Fibroblast of lung (primary cell): ENCODE results near the gene RNASE13. TPM values are rescaled to one million over a fixed set of nuclear protein-coding genes. Genes with fewer than 3 reads are reported as not detected.

Source experiments
- DNase-seq, 2 donors: peaks; one replicate each; pipeline versions ENCODE4 v3.0.0 to v3.0.0-alpha.2; 2010; ENCODE audit warnings: low read depth in 2 of 2
- H2AFZ ChIP-seq: 2 replicates; pipeline ENCODE4 v1.5.1; 2012; ENCODE audit warnings: low read length, control low read depth, inconsistent platforms
- H3K27ac ChIP-seq: 2 replicates; pipeline ENCODE4 v1.5.1; 2011; ENCODE audit warnings: low read length, control low read depth; ENCODE audit not compliant: insufficient read depth
- H3K27me3 ChIP-seq: 2 replicates; pipeline ENCODE4 v1.5.1; 2011; ENCODE audit warnings: mild to moderate bottlenecking, low read length; ENCODE audit not compliant: control insufficient read depth, insufficient read depth
- H3K36me3 ChIP-seq: 2 replicates; pipeline ENCODE4 v1.5.1; 2011; ENCODE audit warnings: low read length; ENCODE audit not compliant: control insufficient read depth, insufficient read depth
- H3K4me1 ChIP-seq: 2 replicates; pipeline ENCODE4 v1.5.1; 2011; ENCODE audit warnings: low read length; ENCODE audit not compliant: control insufficient read depth, insufficient read depth; ENCODE audit errors: extremely low read depth
- H3K4me2 ChIP-seq: 2 replicates; pipeline ENCODE4 v1.5.1; 2011; ENCODE audit warnings: low read length, control low read depth; ENCODE audit not compliant: insufficient read depth; ENCODE audit errors: extremely low read depth
- H3K4me3 ChIP-seq, 4 experiments: fragments of 200-600 bp in 1 of 4; sonication (generic) in 1 of 4; replicated peaks in 1 of 4; 2 replicates each; pipeline ENCODE4 v1.5.1; 2011 to 2016; ENCODE audit warnings: low read length in 4 of 4, low read depth in 3 of 4, mild to moderate bottlenecking in 3 of 4, control low read depth in 2 of 4, inconsistent platforms in 1 of 4, mixed read lengths in 1 of 4; ENCODE audit not compliant: insufficient read depth in 1 of 4; ENCODE audit errors: control extremely low read depth in 1 of 4
- H3K79me2 ChIP-seq: 2 replicates; pipeline ENCODE4 v1.5.1; 2012; ENCODE audit warnings: mild to moderate bottlenecking, low read length, inconsistent platforms; ENCODE audit not compliant: control insufficient read depth, insufficient read depth
- H3K9ac ChIP-seq: 2 replicates; pipeline ENCODE4 v1.5.1; 2011; ENCODE audit warnings: mild to moderate bottlenecking, low read length, control low read depth; ENCODE audit not compliant: insufficient read depth
- H3K9me3 ChIP-seq: 2 replicates; pipeline ENCODE4 v1.5.1; 2012; ENCODE audit warnings: low read depth, low read length; ENCODE audit not compliant: control insufficient read depth, insufficient read depth
- H4K20me1 ChIP-seq: 2 replicates; pipeline ENCODE4 v1.5.1; 2011; ENCODE audit warnings: low read length; ENCODE audit not compliant: control insufficient read depth, insufficient read depth; ENCODE audit errors: extremely low read depth
- EZH2 ChIP-seq: IDR thresholded peaks from 2 replicates; pipeline ENCODE4 v1.5.1; 2012; ENCODE audit warnings: low read length, control low read depth, mild to moderate bottlenecking; ENCODE audit errors: missing control alignments
- polyA plus RNA-seq, 2 donors: library from polyadenylated mRNA; depleted of rRNA in 1 of 2; stranded (reverse) in 1 of 2; unstranded in 1 of 2; fragments of >200 nt; gene quantifications; 2 replicates each; pipeline ENCODE4 v1.2.1, GENCODE V29; 2011 to 2012; ENCODE audit warnings: missing spikeins in 1 of 2
- total RNA-seq: library from RNA; depleted of rRNA; stranded (reverse); fragments of >200 nt; gene quantifications from 2 replicates; pipeline ENCODE4 v1.2.1, GENCODE V29; 2014
- TF ChIP-seq, protein P1 (sequence below), 2 donors: IDR thresholded peaks in 1 of 2; conservative IDR thresholded peaks in 1 of 2; 1 replicate in 1 of 2; 2 replicates in 1 of 2; pipeline ENCODE4 v1.5.1; 2011 to 2012; ENCODE audit warnings: low read length in 2 of 2, control low read depth in 1 of 2, inconsistent platforms in 1 of 2, low read depth in 1 of 2, mild to moderate bottlenecking in 1 of 2

The RNASE13 gene
- total and polyA plus RNA-seq, 2 donors (not counting 1 experiment from before 2014, with no cell fraction given), result not detected

DNA sequence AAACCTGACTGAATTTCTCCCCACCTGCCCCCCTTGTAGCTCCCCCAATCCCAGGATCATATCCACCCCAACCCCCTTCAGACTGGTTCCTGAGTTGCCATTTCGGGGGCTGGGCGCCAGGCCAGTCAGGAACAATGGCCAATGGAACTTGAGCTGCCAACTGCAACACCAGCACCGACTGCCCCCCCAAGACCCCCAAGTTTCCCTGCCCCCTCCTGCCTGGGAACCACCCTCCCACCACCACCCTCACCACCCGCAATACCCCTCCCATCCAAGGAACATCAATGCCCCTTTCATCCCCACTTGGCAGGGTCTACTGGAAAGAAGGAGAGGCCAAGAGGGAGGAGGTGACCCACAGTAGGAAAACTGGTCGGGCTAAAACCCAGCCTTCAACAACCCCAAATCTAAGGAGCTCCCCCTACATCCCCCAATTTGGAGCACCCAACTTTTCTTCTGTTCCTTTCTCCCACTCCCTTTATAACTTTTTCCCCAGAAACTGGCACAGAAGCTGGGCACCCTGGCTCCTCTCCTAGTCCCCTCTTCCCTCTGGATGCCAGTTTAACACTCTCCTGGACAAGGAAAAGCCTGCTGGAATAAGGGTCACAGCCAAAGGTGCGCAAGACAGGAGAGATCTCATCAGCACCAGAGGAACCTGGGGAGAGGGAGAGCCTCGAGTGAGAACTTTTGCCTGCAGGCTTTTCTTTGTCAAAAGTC, 8.2 kb downstream of the RNASE13 start:
- Histone ChIP-seq H3K4me3 (no peak overlapping the region), H3K4me1 (no peaks in the 10 kb centered on the region), H4K20me1 (no peaks in the 10 kb centered on the region), H3K27me3 (peaks cover 59% of the 10 kb centered on the region), H2AFZ (no peak overlapping the region), H3K36me3 (no peaks in the 10 kb centered on the region), H3K9ac (no peak overlapping the region), H3K79me2 (no peaks in the 10 kb centered on the region), H3K9me3 (no peaks in the 10 kb centered on the region), H3K27ac (no peak overlapping the region), H3K4me2 (no peak overlapping the region)
- TF ChIP-seq, protein P1, sequence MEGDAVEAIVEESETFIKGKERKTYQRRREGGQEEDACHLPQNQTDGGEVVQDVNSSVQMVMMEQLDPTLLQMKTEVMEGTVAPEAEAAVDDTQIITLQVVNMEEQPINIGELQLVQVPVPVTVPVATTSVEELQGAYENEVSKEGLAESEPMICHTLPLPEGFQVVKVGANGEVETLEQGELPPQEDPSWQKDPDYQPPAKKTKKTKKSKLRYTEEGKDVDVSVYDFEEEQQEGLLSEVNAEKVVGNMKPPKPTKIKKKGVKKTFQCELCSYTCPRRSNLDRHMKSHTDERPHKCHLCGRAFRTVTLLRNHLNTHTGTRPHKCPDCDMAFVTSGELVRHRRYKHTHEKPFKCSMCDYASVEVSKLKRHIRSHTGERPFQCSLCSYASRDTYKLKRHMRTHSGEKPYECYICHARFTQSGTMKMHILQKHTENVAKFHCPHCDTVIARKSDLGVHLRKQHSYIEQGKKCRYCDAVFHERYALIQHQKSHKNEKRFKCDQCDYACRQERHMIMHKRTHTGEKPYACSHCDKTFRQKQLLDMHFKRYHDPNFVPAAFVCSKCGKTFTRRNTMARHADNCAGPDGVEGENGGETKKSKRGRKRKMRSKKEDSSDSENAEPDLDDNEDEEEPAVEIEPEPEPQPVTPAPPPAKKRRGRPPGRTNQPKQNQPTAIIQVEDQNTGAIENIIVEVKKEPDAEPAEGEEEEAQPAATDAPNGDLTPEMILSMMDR (conservative IDR thresholded peaks at IDR 0.05 in 1 of 2, IDR thresholded peaks at IDR 0.05 in 1 of 2; ENCODE audit: low read depth in 1 of 2, low read length in 2 of 2), result no peak
- no peak for TF ChIP-seq EZH2
- DNase-seq, result no peak

DNA sequence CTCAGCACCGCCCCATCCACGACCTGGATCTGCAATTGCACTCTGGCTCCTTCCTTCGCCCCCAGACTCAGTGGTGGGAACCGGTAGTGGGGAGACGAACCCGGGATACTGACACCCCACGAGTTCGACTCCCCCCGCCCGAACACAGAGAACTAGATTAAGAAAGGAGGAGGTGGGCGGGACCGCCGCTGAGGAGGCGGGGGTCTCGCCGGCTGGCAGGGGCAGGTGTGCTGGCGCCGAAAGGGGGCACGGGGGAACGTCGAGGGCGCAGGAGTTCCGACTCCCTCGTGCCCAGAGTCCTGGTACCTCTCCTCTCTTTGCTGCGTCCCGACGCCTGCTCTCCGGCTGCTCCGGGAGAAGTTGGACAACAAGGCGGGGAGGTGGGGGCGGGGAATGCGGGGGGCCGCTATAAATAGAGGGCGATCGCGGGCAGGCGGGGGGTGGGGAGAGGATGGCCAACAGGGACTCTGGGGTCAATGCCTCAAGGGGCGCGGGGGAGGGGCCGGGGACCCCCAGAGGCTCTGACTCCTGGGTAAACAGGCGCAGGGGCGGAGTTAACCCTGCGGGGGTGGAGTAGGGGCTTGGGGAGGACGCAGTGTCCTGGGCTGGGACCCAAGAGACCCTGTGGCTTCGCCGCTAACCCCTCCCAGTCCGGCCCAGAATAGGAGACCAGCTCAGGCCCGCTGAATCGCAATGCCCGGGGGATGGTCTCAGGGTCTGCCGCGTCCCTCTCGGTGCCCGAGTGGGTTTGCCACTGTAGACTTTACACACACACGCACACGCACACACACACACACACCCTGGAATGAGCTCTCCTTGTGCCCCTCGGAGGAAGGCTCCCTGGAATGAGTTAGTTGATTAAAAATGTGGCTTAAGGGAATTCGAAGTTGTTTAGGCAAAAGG, 9.0 kb downstream of the RNASE13 start:
- no peak for DNase-seq
- Histone ChIP-seq H4K20me1 (no peaks in the 10 kb centered on the region), H3K36me3 (no peaks in the 10 kb centered on the region), H2AFZ (no peak overlapping the region), H3K27ac (no peak overlapping the region), H3K9me3 (no peaks in the 10 kb centered on the region), H3K4me2 (no peak overlapping the region), H3K4me3 (peak overlapping the region in 2 of 4 experiments; percentile 33 to 40), H3K4me1 (no peaks in the 10 kb centered on the region), H3K9ac (no peak overlapping the region), H3K79me2 (no peaks in the 10 kb centered on the region), H3K27me3 (peaks cover 56% of the 10 kb centered on the region)
- peak; percentile 53 for TF ChIP-seq EZH2
- TF ChIP-seq, protein P1 (conservative IDR thresholded peaks at IDR 0.05 in 1 of 2, IDR thresholded peaks at IDR 0.05 in 1 of 2; ENCODE audit: low read depth in 1 of 2, low read length in 2 of 2), result no peak
